Right atrium auricular region (tissue), 2 donors: ENCODE data around the gene SGPP1. TPM values are rescaled to one million over a fixed set of nuclear protein-coding genes. Genes with fewer than 3 reads are reported as not detected.

Experiments
- DNase-seq: peaks from one replicate; pipeline ENCODE4 v3.0.0-alpha.2; 2019; ENCODE audit warnings: low spot score
- H3K27ac ChIP-seq, 2 donors: fragments of 200-600 bp; sonication (generic); 1 replicate in 1 of 2; 2 replicates in 1 of 2; pipeline ENCODE4 v1.5.1; 2016 to 2019
- H3K27me3 ChIP-seq, 2 donors: fragments of 200-600 bp; sonication (generic); one replicate each; pipeline versions ENCODE4 v1.5.1 to v1.6.0; 2017 to 2019
- H3K36me3 ChIP-seq: fragments of 200-600 bp; sonication (generic); one replicate; pipeline ENCODE4 v1.5.1; 2016
- H3K4me1 ChIP-seq, 2 donors: fragments of 200-600 bp; sonication (generic); one replicate each; pipeline versions ENCODE4 v1.5.1 to v1.6.0; 2017 to 2019
- H3K4me3 ChIP-seq, 2 donors: fragments of 200-600 bp; sonication (generic); 1 replicate in 1 of 2; 2 replicates in 1 of 2; pipeline ENCODE4 v1.5.1; 2017 to 2019; ENCODE audit warnings: mild to moderate bottlenecking in 1 of 2, moderate library complexity in 1 of 2
- H3K9me3 ChIP-seq, 2 donors: fragments of 200-600 bp; sonication (generic); one replicate each; pipeline ENCODE4 v1.5.1; 2019
- CTCF ChIP-seq, 2 donors: fragments of 200-600 bp; sonication (generic); IDR thresholded peaks; one replicate each; pipeline ENCODE4 v1.5.1; 2019; ENCODE audit warnings: antibody characterized with exemption in 2 of 2
- total RNA-seq, 2 donors: library from RNA; depleted of rRNA; stranded (reverse); fragments of >200 nt; gene quantifications; one replicate each; pipeline ENCODE4 v1.1.0, GENCODE V29; 2016

Gene SGPP1
- total RNA-seq, 2 donors from 2014 or later = 9.1 to 9.3 TPM

GRCh38 chr14:63692310-63693020 lies 35.4 kb downstream of the SGPP1 start:
- H3K27me3 ChIP-seq = no peaks in the 10 kb centered on the region
- no peaks in the 10 kb centered on the region for H3K36me3 ChIP-seq
- no peaks in the 10 kb centered on the region for H3K9me3 ChIP-seq
- DNase-seq = no peak
- no peaks in the 10 kb centered on the region for H3K4me1 ChIP-seq
- no peak for TF ChIP-seq CTCF (IDR thresholded peaks at IDR 0.05)
- no peak overlapping the region for H3K27ac ChIP-seq
- no peak overlapping the region for H3K4me3 ChIP-seq

GRCh38 chr14:63689132-63689531 lies 38.7 kb downstream of the SGPP1 start:
- H3K4me3 ChIP-seq = no peak overlapping the region
- TF ChIP-seq CTCF (IDR thresholded peaks at IDR 0.05) = no peak
- no peaks in the 10 kb centered on the region for H3K4me1 ChIP-seq
- no peak for DNase-seq
- H3K27ac ChIP-seq = no peak overlapping the region
- H3K9me3 ChIP-seq = no peaks in the 10 kb centered on the region
- H3K27me3 ChIP-seq = no peaks in the 10 kb centered on the region
- no peaks in the 10 kb centered on the region for H3K36me3 ChIP-seq

GRCh38 chr14:63686926-63687325 lies 40.9 kb downstream of the SGPP1 start:
- TF ChIP-seq CTCF (IDR thresholded peaks at IDR 0.05) = no peak
- Histone ChIP-seq H3K36me3 (no peaks in the 10 kb centered on the region), H3K27ac (no peak overlapping the region), H3K4me1 (no peaks in the 10 kb centered on the region), H3K27me3 (no peaks in the 10 kb centered on the region), H3K9me3 (no peaks in the 10 kb centered on the region), H3K4me3 (no peak overlapping the region)
- no peak for DNase-seq

- no peaks in the 10 kb centered on the region for H3K27me3 ChIP-seq
- H3K27ac ChIP-seq = no peak overlapping the region
- H3K4me3 ChIP-seq = no peak overlapping the region
- no peak for TF ChIP-seq CTCF (IDR thresholded peaks at IDR 0.05)
- no peak for DNase-seq
- no peaks in the 10 kb centered on the region for H3K36me3 ChIP-seq
- no peaks in the 10 kb centered on the region for H3K4me1 ChIP-seq
- H3K9me3 ChIP-seq = no peaks in the 10 kb centered on the region
These were observed 42.5 kb downstream of the SGPP1 start for GRCh38 chr14:63685401-63685800.

- no peaks in the 10 kb centered on the region for H3K4me1 ChIP-seq
- no peak for TF ChIP-seq CTCF (IDR thresholded peaks at IDR 0.05)
- H3K9me3 ChIP-seq = no peaks in the 10 kb centered on the region
- H3K27ac ChIP-seq = no peak overlapping the region
- no peak overlapping the region for H3K4me3 ChIP-seq
- H3K36me3 ChIP-seq = no peaks in the 10 kb centered on the region
- no peak for DNase-seq
- no peaks in the 10 kb centered on the region for H3K27me3 ChIP-seq
These were observed 44.9 kb downstream of the SGPP1 start for GRCh38 chr14:63682727-63683593.
